ENCODE data around the gene HSD17B12. TPM values are rescaled to one million over a fixed set of nuclear protein-coding genes. Genes with fewer than 3 reads are reported as not detected.

The HSD17B12 gene
- total RNA-seq, 4 donors from 2014 or later: 46.3 to 93.4 (median 60.1) TPM

DNA sequence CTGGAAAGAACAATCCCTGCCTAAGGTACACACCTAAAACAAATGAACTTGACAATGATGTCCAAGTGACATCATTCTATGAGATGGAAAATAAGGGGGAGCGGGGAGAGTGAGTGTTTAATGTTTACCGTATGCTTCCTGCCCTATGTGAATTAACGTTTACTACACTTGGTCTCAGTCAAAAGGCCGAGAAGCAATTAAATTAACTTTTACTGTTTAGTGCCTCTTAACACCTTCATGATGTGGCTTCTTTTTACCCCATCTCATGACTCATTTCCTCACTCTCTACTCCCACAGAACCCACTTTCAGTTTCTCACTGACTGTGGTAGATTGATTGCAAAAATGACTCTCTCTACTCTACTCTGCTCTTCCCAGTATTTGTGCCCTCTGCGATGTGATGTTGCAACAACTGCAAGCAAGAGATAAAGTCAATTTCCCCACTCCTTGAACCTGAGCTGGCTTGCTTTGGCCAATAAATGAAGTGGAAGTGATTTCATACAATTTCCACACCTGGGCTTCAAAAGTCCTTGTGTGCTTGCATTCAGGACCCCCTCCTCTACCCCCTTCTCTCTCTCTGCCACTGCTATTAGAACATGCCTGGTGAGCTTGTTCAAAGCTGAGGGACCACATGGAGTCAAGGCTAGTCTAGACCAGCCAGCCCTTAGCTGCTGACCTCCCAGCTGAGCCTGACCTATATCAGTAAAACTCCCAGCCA, 188.5 kb downstream of the HSD17B12 start:
- Histone ChIP-seq H3K27me3 (peaks cover 47% of the 10 kb centered on the region), H3K9me3 (no peaks in the 10 kb centered on the region), H3K36me3 (no peaks in the 10 kb centered on the region), H3K4me3 (no peak overlapping the region), H3K27ac (no peak overlapping the region), H3K4me1 (no peaks in the 10 kb centered on the region)
- no peak for DNase-seq (ENCODE audit: low spot score in 2 of 2)
- WGBS: 49% methylated on average over 5 of the region's 5 CpGs
- TF ChIP-seq EP300 (IDR thresholded peaks at IDR 0.05) (no peak), POLR2AphosphoS5 (IDR thresholded peaks at IDR 0.05) (no peak)

DNA sequence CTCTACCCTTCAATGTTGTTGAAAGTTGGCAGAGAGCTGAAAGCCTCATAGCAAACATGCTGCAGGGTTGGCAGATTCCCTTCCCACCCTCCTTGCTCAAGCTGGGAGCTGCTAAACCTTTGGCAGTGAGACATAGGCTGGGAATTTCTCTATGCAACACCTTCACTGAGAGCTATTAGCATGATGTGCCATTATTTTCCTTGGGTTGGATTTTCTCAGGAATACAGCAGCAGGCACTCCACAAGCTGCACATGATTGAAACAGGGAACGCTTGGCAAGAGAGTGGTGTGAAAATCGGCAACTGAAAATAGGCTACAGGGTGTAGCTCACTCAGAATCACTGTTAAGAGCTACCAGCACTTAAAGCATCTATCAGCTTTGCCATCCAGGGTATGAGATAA, 190.5 kb downstream of the HSD17B12 start:
- no peak for DNase-seq (ENCODE audit: low spot score in 2 of 2)
- no peaks in the 10 kb centered on the region for H3K36me3 ChIP-seq
- no peaks in the 10 kb centered on the region for H3K9me3 ChIP-seq
- H3K4me3 ChIP-seq: no peak overlapping the region
- WGBS: 81% methylated on average over 2 of the region's 2 CpGs
- H3K27ac ChIP-seq: no peak overlapping the region
- peaks cover 66% of the 10 kb centered on the region for H3K27me3 ChIP-seq
- H3K4me1 ChIP-seq: no peaks in the 10 kb centered on the region
- TF ChIP-seq EP300 (IDR thresholded peaks at IDR 0.05) (no peak), POLR2AphosphoS5 (IDR thresholded peaks at IDR 0.05) (no peak)

DNA sequence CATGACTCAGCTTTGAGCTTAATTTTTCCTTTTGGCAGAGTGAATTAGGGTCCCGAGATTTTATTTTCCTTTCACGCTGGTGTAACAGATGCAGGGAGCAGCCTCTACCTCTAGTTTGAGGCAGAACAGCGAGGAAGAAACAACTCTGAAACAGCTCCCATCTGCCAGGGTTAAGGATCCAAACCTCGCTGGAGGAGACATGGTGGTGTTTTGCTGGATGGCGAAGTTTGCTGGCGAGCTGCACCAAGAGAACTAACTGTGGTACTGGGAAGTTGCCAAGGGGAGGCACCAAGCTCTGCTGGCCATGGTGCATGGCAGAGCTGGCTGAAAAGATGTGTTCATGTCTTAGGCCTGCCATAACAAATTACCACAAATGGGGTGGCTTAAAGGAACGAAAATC, 192.5 kb downstream of the HSD17B12 start:
- Histone ChIP-seq H3K4me3 (no peak overlapping the region), H3K36me3 (no peaks in the 10 kb centered on the region), H3K9me3 (no peaks in the 10 kb centered on the region), H3K27me3 (peaks cover 84% of the 10 kb centered on the region), H3K27ac (no peak overlapping the region), H3K4me1 (no peaks in the 10 kb centered on the region)
- 81% methylated on average over 7 of the region's 7 CpGs for WGBS
- TF ChIP-seq POLR2A (IDR thresholded peaks at IDR 0.05) (no peak), POLR2AphosphoS5 (IDR thresholded peaks at IDR 0.05) (no peak)
- TF ChIP-seq, protein P1, sequence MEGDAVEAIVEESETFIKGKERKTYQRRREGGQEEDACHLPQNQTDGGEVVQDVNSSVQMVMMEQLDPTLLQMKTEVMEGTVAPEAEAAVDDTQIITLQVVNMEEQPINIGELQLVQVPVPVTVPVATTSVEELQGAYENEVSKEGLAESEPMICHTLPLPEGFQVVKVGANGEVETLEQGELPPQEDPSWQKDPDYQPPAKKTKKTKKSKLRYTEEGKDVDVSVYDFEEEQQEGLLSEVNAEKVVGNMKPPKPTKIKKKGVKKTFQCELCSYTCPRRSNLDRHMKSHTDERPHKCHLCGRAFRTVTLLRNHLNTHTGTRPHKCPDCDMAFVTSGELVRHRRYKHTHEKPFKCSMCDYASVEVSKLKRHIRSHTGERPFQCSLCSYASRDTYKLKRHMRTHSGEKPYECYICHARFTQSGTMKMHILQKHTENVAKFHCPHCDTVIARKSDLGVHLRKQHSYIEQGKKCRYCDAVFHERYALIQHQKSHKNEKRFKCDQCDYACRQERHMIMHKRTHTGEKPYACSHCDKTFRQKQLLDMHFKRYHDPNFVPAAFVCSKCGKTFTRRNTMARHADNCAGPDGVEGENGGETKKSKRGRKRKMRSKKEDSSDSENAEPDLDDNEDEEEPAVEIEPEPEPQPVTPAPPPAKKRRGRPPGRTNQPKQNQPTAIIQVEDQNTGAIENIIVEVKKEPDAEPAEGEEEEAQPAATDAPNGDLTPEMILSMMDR (IDR thresholded peaks at IDR 0.05): no peak
- DNase-seq (ENCODE audit: low spot score in 2 of 2): no peak

DNA sequence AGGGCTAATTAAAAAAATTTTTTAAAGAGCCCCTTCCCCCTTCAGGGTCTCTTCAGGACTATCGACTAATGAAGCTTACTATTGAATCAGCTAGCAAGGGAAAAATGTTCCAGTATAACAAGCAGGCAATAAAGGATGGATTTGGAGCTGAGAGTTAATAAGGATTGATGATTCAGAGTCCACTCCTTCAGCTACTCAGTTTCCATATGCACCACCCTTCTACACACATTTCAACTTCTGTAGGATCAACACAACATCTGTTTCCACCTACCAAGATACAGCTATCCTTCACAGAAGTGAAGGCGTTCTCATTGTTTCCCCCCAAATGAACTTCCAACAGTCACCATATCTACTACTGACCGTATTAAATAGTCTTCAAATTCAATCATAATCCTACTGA, 193.5 kb downstream of the HSD17B12 start:
- Histone ChIP-seq H3K4me3 (no peak overlapping the region), H3K27me3 (peaks cover 89% of the 10 kb centered on the region), H3K27ac (no peak overlapping the region), H3K9me3 (no peaks in the 10 kb centered on the region), H3K4me1 (no peaks in the 10 kb centered on the region), H3K36me3 (no peaks in the 10 kb centered on the region)
- DNase-seq (ENCODE audit: low spot score in 2 of 2): no peak
- 81% methylated on average over 3 of the region's 3 CpGs for WGBS
- TF ChIP-seq EP300 (IDR thresholded peaks at IDR 0.05) (no peak), POLR2AphosphoS5 (IDR thresholded peaks at IDR 0.05) (no peak), POLR2A (IDR thresholded peaks at IDR 0.05) (no peak)
- TF ChIP-seq, protein P1 (IDR thresholded peaks at IDR 0.05): no peak

DNA sequence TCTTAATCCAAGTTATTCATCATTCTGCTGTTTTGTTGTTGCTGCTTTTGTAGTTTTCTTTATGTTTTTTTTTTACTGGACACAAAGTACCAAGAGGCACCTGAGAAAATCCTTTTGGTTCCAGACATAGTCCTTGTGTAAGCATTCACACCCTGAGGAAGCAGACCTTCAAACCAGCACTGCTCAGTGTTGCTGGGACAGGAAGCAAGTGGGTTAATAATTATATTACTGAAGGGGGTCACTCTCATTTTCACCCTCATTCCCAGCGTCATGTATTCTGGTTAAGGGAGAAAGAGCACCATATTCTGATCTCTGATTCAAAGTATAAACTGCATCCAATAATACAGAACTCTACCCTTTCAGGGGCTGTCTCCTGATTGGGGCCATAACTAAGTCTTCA, 194.2 kb downstream of the HSD17B12 start:
- Histone ChIP-seq H3K36me3 (no peaks in the 10 kb centered on the region), H3K9me3 (no peaks in the 10 kb centered on the region), H3K27ac (no peak overlapping the region), H3K27me3 (peaks cover 83% of the 10 kb centered on the region), H3K4me3 (no peak overlapping the region), H3K4me1 (no peaks in the 10 kb centered on the region)
- WGBS: 18% methylated on average over 1 of the region's 1 CpG
- DNase-seq (ENCODE audit: low spot score in 2 of 2): no peak
- TF ChIP-seq EP300 (IDR thresholded peaks at IDR 0.05) (no peak), POLR2A (IDR thresholded peaks at IDR 0.05) (no peak), POLR2AphosphoS5 (IDR thresholded peaks at IDR 0.05) (no peak)
- TF ChIP-seq, protein P1 (IDR thresholded peaks at IDR 0.05): no peak

DNA sequence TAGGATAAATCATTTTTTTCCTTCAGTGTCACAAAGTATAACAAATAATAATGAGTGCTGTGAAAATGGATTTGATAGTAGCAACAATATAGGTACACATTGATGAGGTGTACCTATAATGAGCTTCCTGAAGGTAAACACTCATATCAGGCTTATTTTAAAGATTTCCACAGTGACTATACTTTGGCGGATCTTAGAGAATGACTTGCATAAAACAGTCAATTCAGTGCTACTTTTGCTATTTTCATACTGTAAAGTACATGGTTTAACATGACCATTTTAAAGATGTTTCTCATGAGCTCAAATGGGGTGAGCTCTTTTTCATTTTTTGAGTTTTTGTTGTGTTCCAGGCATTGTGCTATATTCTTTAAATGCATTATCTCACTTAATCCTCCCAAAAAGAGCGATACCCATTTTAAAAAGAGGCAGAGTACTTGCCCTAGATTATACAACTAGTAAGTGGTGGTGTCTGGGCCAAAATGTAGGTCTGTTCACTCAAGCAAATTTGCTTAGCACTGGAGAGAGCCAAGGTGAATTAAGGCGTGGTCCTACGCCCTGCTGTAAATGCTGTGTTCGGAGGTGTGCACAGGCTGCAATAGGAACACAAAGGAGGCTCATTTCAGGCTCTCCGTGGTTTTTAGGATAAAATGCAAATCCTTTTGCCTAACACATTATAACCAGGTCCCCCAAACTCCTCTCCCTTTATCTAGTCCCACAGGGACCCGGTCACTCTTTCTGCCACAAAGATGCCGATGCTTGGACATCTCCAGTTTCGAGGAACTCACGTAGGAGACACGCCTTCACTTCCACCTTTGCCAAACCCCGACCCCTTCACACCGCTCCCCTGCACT, 199.5 kb downstream of the HSD17B12 start:
- Histone ChIP-seq H3K4me3 (peak overlapping the region; percentile 88), H3K27me3 (peaks cover 38% of the 10 kb centered on the region), H3K27ac (no peak overlapping the region), H3K36me3 (peaks cover 25% of the 10 kb centered on the region), H3K4me1 (peaks cover 19% of the 10 kb centered on the region), H3K9me3 (no peaks in the 10 kb centered on the region)
- 44% methylated on average over 13 of the region's 13 CpGs for WGBS
- no peak for DNase-seq (ENCODE audit: low spot score in 2 of 2)
- TF ChIP-seq POLR2AphosphoS5 (IDR thresholded peaks at IDR 0.05) (no peak), EP300 (IDR thresholded peaks at IDR 0.05) (no peak), POLR2A (IDR thresholded peaks at IDR 0.05) (no peak)
- TF ChIP-seq, protein P1 (IDR thresholded peaks at IDR 0.05): no peak
